B cell (primary cell): ENCODE measurements around the gene NRP1. TPM values are rescaled to one million over a fixed set of nuclear protein-coding genes. Genes with fewer than 3 reads are reported as not detected.

Experiments used
- ATAC-seq: fragments of 200-7000 bp; cut with Tn5 transposase; one replicate; pipeline ENCODE4 v1.10.0; 2021; ENCODE audit warnings: low read depth, mild to moderate bottlenecking, moderate number of reproducible peaks, moderate library complexity
- CTCF ChIA-PET: fragments of 350-600 bp; sonication (Branson Sonifier 250); formaldehyde crosslinking; loops from one replicate; lab custom pipeline; 2021; ENCODE audit warnings: antibody characterized with exemption, inconsistent platforms; lab: Charles Lee
- POLR2A ChIA-PET: fragments of 350-600 bp; sonication (Branson Sonifier 250); formaldehyde crosslinking; loops from one replicate; lab custom pipeline; 2021; ENCODE audit warnings: antibody characterized with exemption; lab: Charles Lee
- DNase-seq: peaks from one replicate; pipeline ENCODE4 v3.0.0; 2013
- H2AFZ ChIP-seq: 2 replicates; pipeline ENCODE4 v1.6.1; 2012; ENCODE audit warnings: mild to moderate bottlenecking, low read depth, low read length; ENCODE audit not compliant: insufficient read depth, poor library complexity, severe bottlenecking
- H3K27ac ChIP-seq, 2 donors: 1 replicate in 1 of 2; 2 replicates in 1 of 2; pipeline ENCODE4 v1.5.1; 2012 to 2013; ENCODE audit warnings: low read length in 2 of 2, mild to moderate bottlenecking in 2 of 2, moderate library complexity in 1 of 2
- H3K27me3 ChIP-seq, 4 experiments: fragments of 200-600 bp in 1 of 4; sonication (generic) in 1 of 4; replicated peaks in 1 of 4; 1 replicate in 2 of 4; 2 replicates in 2 of 4; pipeline versions ENCODE4 v1.6.1 to v1.7.0; 2013 to 2016; ENCODE audit warnings: low read length in 3 of 4, mild to moderate bottlenecking in 2 of 4, mixed read lengths in 1 of 4, moderate library complexity in 1 of 4; ENCODE audit not compliant: insufficient read depth in 4 of 4, control insufficient read depth in 3 of 4; ENCODE audit errors: control extremely low read depth in 1 of 4
- H3K36me3 ChIP-seq, 2 experiments: replicated peaks in 1 of 2; 1 replicate in 1 of 2; 2 replicates in 1 of 2; pipeline versions ENCODE4 v1.6.1 to v1.7.1; 2013; ENCODE audit warnings: low read length in 1 of 2; ENCODE audit not compliant: insufficient read depth in 2 of 2, control insufficient read depth in 1 of 2; ENCODE audit errors: control extremely low read depth in 1 of 2, extremely low read depth in 1 of 2
- H3K4me1 ChIP-seq, 2 donors: fragments of 200-600 bp in 1 of 2; sonication (generic) in 1 of 2; 1 replicate in 1 of 2; 2 replicates in 1 of 2; pipeline versions ENCODE4 v1.5.1 to v1.6.1; 2013 to 2017; ENCODE audit warnings: low read length in 2 of 2; ENCODE audit not compliant: control insufficient read depth in 2 of 2, insufficient read depth in 2 of 2
- H3K4me2 ChIP-seq: replicated peaks from 2 replicates; pipeline ENCODE3; 2012; ENCODE audit warnings: mild to moderate bottlenecking, low read depth, low read length; ENCODE audit not compliant: poor library complexity, severe bottlenecking
- H3K4me3 ChIP-seq, 5 experiments: fragments of 200-600 bp in 1 of 5; sonication (generic) in 1 of 5; 1 replicate in 3 of 5; 2 replicates in 2 of 5; pipeline versions ENCODE4 v1.5.1 to v1.7.0; 2011 to 2016; ENCODE audit warnings: low read length in 4 of 5, mild to moderate bottlenecking in 4 of 5, low read depth in 2 of 5, control low read depth in 1 of 5, moderate library complexity in 1 of 5; ENCODE audit not compliant: insufficient read depth in 1 of 5; ENCODE audit errors: control extremely low read depth in 1 of 5, extremely low read depth in 1 of 5
- H3K79me2 ChIP-seq: fragments of 200-600 bp; sonication (generic); one replicate; pipeline ENCODE4 v1.6.0; 2016; ENCODE audit warnings: low read length; ENCODE audit not compliant: control insufficient read depth, insufficient read depth
- H3K9ac ChIP-seq: fragments of 200-600 bp; sonication (generic); 2 replicates; pipeline ENCODE4 v1.6.1; 2017; ENCODE audit warnings: mild to moderate bottlenecking, low read length, moderate library complexity
- H3K9me3 ChIP-seq, 3 donors: one replicate each; pipeline versions ENCODE4 v1.6.1 to v1.7.1; 2013; ENCODE audit warnings: low read length in 2 of 3; ENCODE audit not compliant: control insufficient read depth in 2 of 3, insufficient read depth in 1 of 3; ENCODE audit errors: control extremely low read depth in 1 of 3
- H4K20me1 ChIP-seq: 2 replicates; pipeline ENCODE4 v1.6.0; 2012; ENCODE audit warnings: mild to moderate bottlenecking, low read length; ENCODE audit not compliant: insufficient read depth, control insufficient read depth, poor library complexity, severe bottlenecking
- H3K27ac Mint-ChIP-seq: one replicate; pipeline ENCODE4 v1.8.0; 2021; ENCODE audit warnings: mixed read lengths
- H3K27me3 Mint-ChIP-seq: one replicate; pipeline ENCODE4 v1.8.0; 2021; ENCODE audit warnings: mixed read lengths
- H3K4me1 Mint-ChIP-seq: one replicate; pipeline ENCODE4 v1.8.0; 2021; ENCODE audit warnings: mixed read lengths
- H3K4me3 Mint-ChIP-seq: one replicate; pipeline ENCODE4 v1.8.0; 2021; ENCODE audit warnings: mixed read lengths
- H3K9me3 Mint-ChIP-seq: one replicate; pipeline ENCODE4 v1.8.0; 2022; ENCODE audit warnings: mixed read lengths; ENCODE audit not compliant: insufficient read depth
- EZH2 ChIP-seq: IDR thresholded peaks from 2 replicates; pipeline ENCODE4 v1.6.1; 2012; ENCODE audit warnings: borderline replicate concordance, low read depth, mild to moderate bottlenecking, moderate library complexity, low read length; ENCODE audit not compliant: insufficient read depth, poor library complexity, severe bottlenecking
- WGBS: methylation state at CpG from one replicate; pipeline ENCODE4 v1.1.5; 2013; ENCODE audit warnings: missing lambda C conversion rate; ENCODE audit not compliant: insufficient coverage; 5-methylcytosine and 5-hydroxymethylcytosine counted together
- intact Hi-C: fragments of 100-400 bp; cut with micrococcal nuclease; formaldehyde crosslinking; loops from one replicate; pipeline ENCODE4 v1.10.0; 2022
- polyA plus RNA-seq: library from polyadenylated mRNA; depleted of rRNA; stranded (reverse); fragments of >200 nt; gene quantifications from 2 replicates; pipeline ENCODE4 v1.2.3, GENCODE V29; 2012
- total RNA-seq, 2 donors: library from RNA; stranded (reverse); fragments of 120-200 nt in 1 of 2; gene quantifications; 1 replicate in 1 of 2; 2 replicates in 1 of 2; pipeline versions ENCODE4 v1.2.3 to v1.2.4, GENCODE V29; 2013 to 2022
- TF ChIP-seq, protein P1 (sequence below): fragments of 200-600 bp; IDR thresholded peaks from one replicate; pipeline ENCODE4 v1.8.0; 2022; ENCODE audit warnings: antibody characterized with exemption, mild to moderate bottlenecking

NRP1 gene
- total and polyA plus RNA-seq, 2 donors (not counting 1 experiment from before 2014, with no cell fraction given) = 0.34 TPM; not detected in 1

DNA sequence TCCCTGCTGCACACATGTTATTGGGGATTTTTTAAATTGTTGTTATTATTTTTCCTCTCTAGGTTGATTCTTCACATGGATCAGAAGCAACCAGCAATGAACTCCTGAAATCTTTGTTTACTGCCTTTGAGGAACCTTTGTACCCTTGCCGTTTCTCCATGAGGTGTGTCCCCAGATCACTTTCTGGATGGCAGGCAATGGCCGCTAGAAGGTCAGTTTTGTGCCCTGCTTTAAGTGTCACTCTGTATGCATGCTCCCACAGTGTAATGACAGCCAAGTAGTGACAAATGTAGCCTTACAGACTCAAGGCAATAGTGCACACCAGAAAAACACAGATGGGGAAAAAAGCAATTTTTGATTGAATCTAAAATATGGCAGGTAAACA is 47.7 kb upstream of the NRP1 start:
- H3K36me3 ChIP-seq = no peaks in the 10 kb centered on the region
- no peak overlapping the region for H3K9ac ChIP-seq
- ATAC-seq = no peak
- H3K9me3 Mint-ChIP-seq = no peaks in the 10 kb centered on the region
- H3K27me3 ChIP-seq = no peaks in the 10 kb centered on the region
- no peak overlapping the region for H3K4me2 ChIP-seq
- no peak overlapping the region for H3K27ac ChIP-seq
- H3K27me3 Mint-ChIP-seq = no peaks in the 10 kb centered on the region
- H3K4me3 ChIP-seq = no peak overlapping the region
- ChIA-PET POLR2A (no interaction called here), CTCF (no interaction called here)
- intact Hi-C loops = no loop called here
- H2AFZ ChIP-seq = no peak overlapping the region
- 77% methylated on average over 2 of the region's 2 CpGs for WGBS
- H3K4me1 ChIP-seq = no peaks in the 10 kb centered on the region
- no peaks in the 10 kb centered on the region for H4K20me1 ChIP-seq
- no peak overlapping the region for H3K27ac Mint-ChIP-seq
- H3K79me2 ChIP-seq = no peaks in the 10 kb centered on the region
- H3K9me3 ChIP-seq = no peaks in the 10 kb centered on the region
- no peak for TF ChIP-seq EZH2
- no peaks in the 10 kb centered on the region for H3K4me1 Mint-ChIP-seq
- DNase-seq = no peak
- H3K4me3 Mint-ChIP-seq = no peak overlapping the region

DNA sequence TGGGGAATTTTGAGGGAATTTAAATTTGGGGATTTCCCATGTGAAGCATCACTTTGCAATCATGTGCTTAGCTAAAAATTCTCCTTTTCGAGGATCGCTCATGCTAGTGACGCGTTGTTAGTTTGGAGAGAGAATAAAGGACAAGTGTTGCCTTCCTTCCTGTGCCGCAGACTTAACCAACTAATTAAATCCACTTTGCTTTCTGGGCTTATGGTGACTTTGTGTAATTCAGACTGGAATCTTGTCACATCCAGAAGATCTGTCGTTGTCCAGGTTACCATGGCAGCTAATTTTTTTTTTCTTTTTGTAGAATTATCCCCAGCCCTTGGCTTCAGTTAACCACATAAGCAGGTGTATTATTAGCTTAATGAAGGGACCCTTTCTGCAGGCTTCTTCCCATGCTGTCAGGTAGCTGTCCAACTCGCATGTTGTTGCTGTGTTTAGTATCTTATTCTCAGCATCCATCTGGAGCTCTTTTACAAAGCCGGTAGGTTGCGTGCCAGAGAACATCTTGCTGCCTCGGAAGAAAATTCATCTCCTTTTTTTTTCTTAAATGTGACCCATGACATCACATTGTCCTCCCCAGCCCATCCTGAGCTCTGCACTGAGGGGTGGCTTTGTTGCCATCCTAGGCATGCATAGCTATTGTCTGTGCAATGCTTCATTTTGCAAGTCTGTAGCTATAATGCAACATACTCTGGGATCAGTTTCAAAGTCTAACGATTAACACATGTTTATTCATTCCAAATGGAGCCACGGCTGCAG is 47.2 kb upstream of the NRP1 start:
- H3K9me3 ChIP-seq = no peaks in the 10 kb centered on the region
- TF ChIP-seq, protein P1, sequence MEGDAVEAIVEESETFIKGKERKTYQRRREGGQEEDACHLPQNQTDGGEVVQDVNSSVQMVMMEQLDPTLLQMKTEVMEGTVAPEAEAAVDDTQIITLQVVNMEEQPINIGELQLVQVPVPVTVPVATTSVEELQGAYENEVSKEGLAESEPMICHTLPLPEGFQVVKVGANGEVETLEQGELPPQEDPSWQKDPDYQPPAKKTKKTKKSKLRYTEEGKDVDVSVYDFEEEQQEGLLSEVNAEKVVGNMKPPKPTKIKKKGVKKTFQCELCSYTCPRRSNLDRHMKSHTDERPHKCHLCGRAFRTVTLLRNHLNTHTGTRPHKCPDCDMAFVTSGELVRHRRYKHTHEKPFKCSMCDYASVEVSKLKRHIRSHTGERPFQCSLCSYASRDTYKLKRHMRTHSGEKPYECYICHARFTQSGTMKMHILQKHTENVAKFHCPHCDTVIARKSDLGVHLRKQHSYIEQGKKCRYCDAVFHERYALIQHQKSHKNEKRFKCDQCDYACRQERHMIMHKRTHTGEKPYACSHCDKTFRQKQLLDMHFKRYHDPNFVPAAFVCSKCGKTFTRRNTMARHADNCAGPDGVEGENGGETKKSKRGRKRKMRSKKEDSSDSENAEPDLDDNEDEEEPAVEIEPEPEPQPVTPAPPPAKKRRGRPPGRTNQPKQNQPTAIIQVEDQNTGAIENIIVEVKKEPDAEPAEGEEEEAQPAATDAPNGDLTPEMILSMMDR = no peak
- TF ChIP-seq EZH2 = no peak
- intact Hi-C loops = no loop called here
- H3K27me3 ChIP-seq = no peaks in the 10 kb centered on the region
- H3K9me3 Mint-ChIP-seq = no peaks in the 10 kb centered on the region
- ATAC-seq (no peak), DNase-seq (no peak)
- POLR2A ChIA-PET = no interaction called here
- H3K79me2 ChIP-seq = no peaks in the 10 kb centered on the region
- H3K4me2 ChIP-seq = no peak overlapping the region
- no peak overlapping the region for H3K9ac ChIP-seq
- H3K4me3 ChIP-seq = no peak overlapping the region
- H3K27ac ChIP-seq = no peak overlapping the region
- no peaks in the 10 kb centered on the region for H3K36me3 ChIP-seq
- H3K4me1 Mint-ChIP-seq = no peaks in the 10 kb centered on the region
- no peak overlapping the region for H3K4me3 Mint-ChIP-seq
- no peaks in the 10 kb centered on the region for H3K4me1 ChIP-seq
- H2AFZ ChIP-seq = no peak overlapping the region
- H3K27ac Mint-ChIP-seq = no peak overlapping the region
- no peaks in the 10 kb centered on the region for H3K27me3 Mint-ChIP-seq
- CTCF ChIA-PET = interaction anchor here (1.8 kb wide), 1 partner anchor 50 kb away, joined by 4 read pairs; no protein-coding TSS in a partner anchor
- no peaks in the 10 kb centered on the region for H4K20me1 ChIP-seq
- WGBS = 86% methylated on average over 8 of the region's 12 CpGs
